Kidney epithelial cell (primary cell): Measurements from ENCODE around the gene TAF6L. TPM values are rescaled to one million over a fixed set of nuclear protein-coding genes. Genes with fewer than 3 reads are reported as not detected.
A peak's percentile ranks its signal among the peaks of the same experiment; 100 is the strongest.

ENCODE experiments used
- DNase-seq: peaks from one replicate; pipeline ENCODE4 v3.0.0-alpha.2; 2010; ENCODE audit warnings: low read depth
- H3K27me3 ChIP-seq: 2 replicates; pipeline ENCODE4 v1.6.0; 2011; ENCODE audit warnings: low read length; ENCODE audit not compliant: control insufficient read depth, insufficient read depth
- H3K36me3 ChIP-seq: 2 replicates; pipeline ENCODE4 v1.5.1; 2011; ENCODE audit warnings: low read length; ENCODE audit not compliant: control insufficient read depth, insufficient read depth
- H3K4me3 ChIP-seq: 2 replicates; pipeline ENCODE4 v1.5.1; 2011; ENCODE audit warnings: low read depth, mild to moderate bottlenecking, control low read depth, low read length
- CTCF ChIP-seq: IDR thresholded peaks from 2 replicates; pipeline ENCODE4 v1.5.1; 2011; ENCODE audit warnings: mild to moderate bottlenecking, moderate library complexity, low read length, control low read depth, inconsistent platforms; ENCODE audit not compliant: insufficient read depth, poor library complexity, severe bottlenecking
- total RNA-seq: library from RNA; depleted of rRNA; stranded (reverse); fragments of >200 nt; gene quantifications from 2 replicates; pipeline ENCODE4 v1.2.3, GENCODE V29; 2015

The TAF6L gene
- total RNA-seq, 1 donor from 2014 or later, result 29.1 TPM

GRCh38 chr11:62788991-62789390, 17.8 kb downstream of the TAF6L start:
- TF ChIP-seq CTCF, result no peak
- no peak for DNase-seq
- Histone ChIP-seq H3K4me3 (no peak overlapping the region), H3K36me3 (peaks cover 1% of the 10 kb centered on the region), H3K27me3 (no peaks in the 10 kb centered on the region)

DNA sequence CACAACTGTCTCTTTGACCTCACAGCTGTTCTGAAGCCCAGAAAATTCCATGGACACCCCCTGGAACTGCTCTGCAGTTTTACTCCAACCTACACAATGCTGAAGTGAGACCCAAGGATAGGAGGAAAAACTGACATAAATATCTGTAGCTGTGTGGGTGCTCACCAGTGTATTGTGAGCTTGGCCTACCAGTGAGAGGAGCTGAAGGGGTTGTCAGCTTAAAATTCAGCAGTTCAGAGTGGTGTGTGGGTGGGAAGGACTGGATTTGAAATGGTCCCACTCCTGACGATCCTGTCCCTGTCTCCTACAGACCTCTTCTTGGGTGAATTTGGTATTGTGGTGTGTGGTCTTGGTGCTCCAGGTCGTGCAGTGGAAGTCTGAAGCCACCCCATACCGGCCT, 18.4 kb downstream of the TAF6L start:
- no peak for TF ChIP-seq CTCF
- peaks cover 1% of the 10 kb centered on the region for H3K36me3 ChIP-seq
- DNase-seq, result no peak
- H3K4me3 ChIP-seq, result no peak overlapping the region
- H3K27me3 ChIP-seq, result no peaks in the 10 kb centered on the region

DNA sequence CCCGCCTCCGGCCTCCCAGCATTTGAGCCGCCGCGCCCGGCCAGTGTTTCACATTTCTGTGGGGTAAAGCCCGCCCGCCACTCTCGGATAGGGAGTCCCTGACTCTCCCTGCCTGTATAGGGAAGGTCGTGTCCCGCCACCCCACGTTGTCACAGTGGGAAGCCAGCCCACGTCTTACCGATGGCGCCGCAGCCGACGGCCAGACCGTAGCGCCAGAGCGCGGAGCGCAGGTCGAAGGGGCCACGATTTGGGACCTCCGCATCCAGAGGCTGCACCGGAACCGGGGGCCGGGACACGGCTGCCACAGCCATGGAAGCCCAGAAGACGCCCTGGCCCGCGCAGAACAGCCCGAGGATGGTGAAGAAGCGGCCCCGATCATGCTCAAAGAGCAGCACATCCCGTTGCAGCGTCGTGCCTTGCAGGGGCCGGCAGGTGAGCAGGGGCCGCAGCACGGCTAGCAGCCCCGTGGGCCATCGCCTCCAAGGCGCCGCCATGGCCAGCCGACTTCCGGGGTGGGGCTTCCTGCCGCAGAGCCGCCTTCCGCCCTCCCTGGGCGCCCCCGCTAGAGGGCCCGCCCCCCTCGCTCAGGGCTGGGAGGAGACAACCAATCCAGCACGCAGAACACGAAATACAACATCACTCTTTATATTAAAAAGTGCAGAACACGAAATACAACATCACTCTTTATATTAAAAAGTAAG, 20.5 kb downstream of the TAF6L start, which contains the start of gene TMEM223:
Gene TMEM223 (minus strand): TSS at position 506 of the 701 bp plus-strand sequence. CDS start 12 bp downstream, at position 494.
- Histone ChIP-seq H3K27me3 (no peaks in the 10 kb centered on the region), H3K36me3 (peaks cover 1% of the 10 kb centered on the region), H3K4me3 (peak within 1 kb of the TSS; percentile 94)
- TF ChIP-seq CTCF, result no peak
- no peak for DNase-seq

DNA sequence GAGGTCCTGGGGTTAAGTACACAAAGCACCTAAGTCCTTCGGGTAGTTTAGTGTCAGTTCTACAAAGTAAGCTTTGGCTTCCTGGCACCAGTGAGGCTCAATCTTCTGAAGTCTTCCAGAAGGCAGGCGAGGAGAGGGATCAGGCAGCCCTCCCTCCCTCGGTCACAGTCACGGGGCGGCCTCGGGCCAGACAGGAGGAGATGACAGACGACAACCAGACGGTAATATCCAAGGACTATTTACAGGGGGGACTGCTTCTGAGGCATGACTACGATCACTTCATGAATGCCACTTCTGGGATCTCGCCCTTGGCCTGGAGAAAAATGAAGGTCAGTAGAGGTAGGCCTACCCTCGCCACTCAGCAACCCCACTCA, 21.0 kb downstream of the TAF6L start:
- peaks cover 1% of the 10 kb centered on the region for H3K36me3 ChIP-seq
- no peaks in the 10 kb centered on the region for H3K27me3 ChIP-seq
- no peak for DNase-seq
- TF ChIP-seq CTCF, result no peak
- H3K4me3 ChIP-seq, result no peak overlapping the region

- no peak for TF ChIP-seq CTCF
- DNase-seq, result no peak
- Histone ChIP-seq H3K4me3 (no peak overlapping the region), H3K27me3 (no peaks in the 10 kb centered on the region), H3K36me3 (no peaks in the 10 kb centered on the region)
Observed at GRCh38 chr11:62794201-62794775, 23.1 kb downstream of the TAF6L start.
